Measurements from ENCODE around the gene DPP6.

GRCh38 chr7:154685564-154685901, 633.3 kb downstream of the DPP6 start:
- TF ChIP-seq ZBTB7A (IDR thresholded peaks at IDR 0.05; ENCODE audit: low read depth) (no peak), EGR1 (IDR thresholded peaks at IDR 0.05) (no peak), TEAD4 (IDR thresholded peaks at IDR 0.05) (no peak)

Measured in Ishikawa (cell line).